ENCODE data around the gene SIT1. TPM values are rescaled to one million over a fixed set of nuclear protein-coding genes. Genes with fewer than 3 reads are reported as not detected.
A peak's percentile ranks its signal among the peaks of the same experiment; 100 is the strongest.
"Not testable (repeated sequence)": the region's sequence is repeated elsewhere in the genome, so short reads cannot be mapped to it uniquely, and the experiment has no call there.

SIT1 gene
- total RNA-seq, 2 donors from 2014 or later: 0.24 to 0.56 TPM

GRCh38 chr9:35617548-35617947 lies 33.2 kb downstream of the SIT1 start:
- no peak for DNase-seq (ENCODE audit: low spot score)
- intact Hi-C loops (cut with DNase I): no loop called here

- intact Hi-C loops (cut with DNase I): no loop called here
- peak; percentile 94 for DNase-seq (ENCODE audit: low spot score)
These were observed 33.9 kb downstream of the SIT1 start for GRCh38 chr9:35616681-35617459.

DNA sequence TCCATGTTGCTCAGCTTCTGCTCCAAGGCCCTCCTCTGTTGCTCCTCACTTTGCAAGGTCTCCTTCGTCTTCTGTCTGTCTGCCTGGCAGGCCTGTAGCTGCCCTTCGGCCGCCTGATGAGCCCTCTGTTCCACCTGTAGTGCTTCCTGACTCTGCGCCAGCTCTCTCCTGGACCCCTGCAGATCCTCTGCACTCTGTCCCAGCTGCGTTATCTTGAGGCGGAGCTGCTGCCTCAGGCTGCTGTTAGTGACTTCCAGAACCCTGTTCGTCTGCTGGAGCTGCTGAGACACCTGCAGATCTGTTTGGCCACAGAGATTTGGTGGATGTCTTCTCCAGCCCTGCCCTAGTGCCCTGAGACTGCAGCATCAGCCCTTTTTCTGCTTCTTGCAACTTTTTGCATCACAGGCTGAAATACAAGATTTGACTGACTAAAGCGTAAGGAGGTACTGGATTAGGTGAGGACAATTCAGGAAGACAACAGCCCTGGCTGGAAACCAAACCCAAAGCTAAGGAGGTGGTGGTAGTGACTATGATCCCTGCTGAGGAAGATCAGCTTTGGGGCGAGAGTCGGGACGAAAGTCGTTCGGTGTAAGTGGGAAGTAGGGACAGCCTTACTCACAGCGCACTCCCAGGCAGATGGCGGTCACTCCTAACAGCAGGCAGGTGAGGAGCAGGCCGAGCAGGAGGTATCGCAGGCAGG lies 34.6 kb downstream of the SIT1 start:
- no peak for DNase-seq (ENCODE audit: low spot score)
- intact Hi-C loops (cut with DNase I): no loop called here

GRCh38 chr9:35612843-35613242 lies 37.9 kb downstream of the SIT1 start:
- intact Hi-C loops (cut with DNase I): loop anchor here in 1 of 2 donors (5.0 kb wide), 1 partner anchor 34 kb away; no protein-coding TSS in a partner anchor

GRCh38 chr9:35612066-35612465 lies 38.7 kb downstream of the SIT1 start:
- intact Hi-C loops (cut with DNase I): loop anchor here in 1 of 2 donors (5.0 kb wide), 1 partner anchor 35 kb away; no protein-coding TSS in a partner anchor
- DNase-seq (ENCODE audit: low spot score): not testable (repeated sequence)

More at GRCh38 chr9:35612843-35613242, 37.9 kb downstream of the SIT1 start:
- DNase-seq (ENCODE audit: low spot score): no peak

- DNase-seq (ENCODE audit: low spot score): no peak
- intact Hi-C loops (cut with DNase I): loop anchor here in 1 of 2 donors (5.0 kb wide), 1 partner anchor 36 kb away; no protein-coding TSS in a partner anchor
These were observed 39.4 kb downstream of the SIT1 start for GRCh38 chr9:35611230-35611797.

GRCh38 chr9:35609820-35610163 lies 40.9 kb downstream of the SIT1 start:
- intact Hi-C loops (cut with DNase I): loop anchor here in 1 of 2 donors (5.0 kb wide), 1 partner anchor 38 kb away; no protein-coding TSS in a partner anchor
- no peak for DNase-seq (ENCODE audit: low spot score)

DNA sequence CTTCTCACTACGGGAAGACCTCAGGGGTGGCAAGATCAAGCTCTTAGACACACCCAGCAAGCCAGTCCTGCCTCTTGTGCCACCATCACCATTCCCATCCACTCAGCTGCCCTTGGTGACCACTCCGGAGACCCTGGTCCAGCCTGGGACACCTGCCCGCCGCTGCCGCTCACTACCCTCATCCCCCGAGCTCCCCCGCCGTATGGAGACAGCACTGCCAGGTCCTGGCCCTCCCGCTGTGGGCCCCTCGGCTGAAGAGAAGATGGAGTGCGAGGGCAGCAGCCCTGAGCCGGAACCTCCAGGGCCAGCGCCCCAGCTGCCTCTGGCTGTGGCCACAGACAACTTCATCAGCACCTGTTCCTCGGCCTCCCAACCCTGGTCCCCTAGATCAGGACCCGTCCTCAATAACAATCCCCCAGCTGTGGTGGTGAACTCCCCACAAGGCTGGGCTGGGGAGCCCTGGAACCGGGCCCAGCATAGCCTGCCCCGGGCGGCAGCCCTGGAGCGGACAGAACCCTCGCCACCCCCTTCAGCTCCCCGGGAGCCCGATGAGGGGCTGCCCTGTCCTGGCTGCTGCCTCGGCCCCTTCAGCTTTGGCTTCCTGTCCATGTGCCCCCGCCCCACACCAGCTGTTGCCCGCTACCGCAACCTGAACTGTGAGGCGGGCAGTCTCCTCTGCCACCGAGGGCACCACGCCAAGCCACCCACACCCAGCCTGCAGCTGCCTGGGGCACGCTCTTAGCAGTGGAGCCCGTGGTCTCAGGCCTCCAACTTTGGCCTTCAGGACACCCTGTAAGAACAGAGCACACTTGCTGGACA lies 41.5 kb downstream of the SIT1 start:
- intact Hi-C loops (cut with DNase I): no loop called here
- DNase-seq (ENCODE audit: low spot score): no peak

- intact Hi-C loops (cut with DNase I): no loop called here
- no peak for DNase-seq (ENCODE audit: low spot score)
These were observed 42.5 kb downstream of the SIT1 start for GRCh38 chr9:35608221-35608620.

GRCh38 chr9:35606726-35607125 lies 44.0 kb downstream of the SIT1 start:
- intact Hi-C loops (cut with DNase I): no loop called here
- no peak for DNase-seq (ENCODE audit: low spot score)

DNA sequence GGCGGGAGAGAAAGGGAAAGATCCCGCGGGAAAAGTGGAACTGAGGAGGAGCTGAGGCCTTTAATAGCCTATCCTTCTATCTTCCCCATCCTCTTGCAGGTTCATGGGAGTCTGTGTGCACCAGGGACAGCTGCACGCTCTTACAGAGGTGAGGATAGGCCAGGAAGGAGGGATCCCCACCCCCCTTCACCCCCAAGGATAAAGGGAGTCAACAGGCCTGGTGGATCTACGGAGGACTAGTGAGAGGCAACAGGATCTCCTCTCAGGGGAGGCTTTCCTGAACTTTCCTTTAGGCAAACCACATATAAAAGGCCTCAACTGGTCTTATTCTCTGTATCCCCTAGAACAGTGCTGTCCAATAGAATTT lies 44.6 kb downstream of the SIT1 start:
- no peak for DNase-seq (ENCODE audit: low spot score)
- intact Hi-C loops (cut with DNase I): no loop called here

GRCh38 chr9:35605351-35606137 lies 45.2 kb downstream of the SIT1 start:
- peak; percentile 83 for DNase-seq (ENCODE audit: low spot score)
- intact Hi-C loops (cut with DNase I): loop anchor here in 1 of 2 donors (2.0 kb wide), 1 partner anchor 49 kb away; no protein-coding TSS in a partner anchor

DNA sequence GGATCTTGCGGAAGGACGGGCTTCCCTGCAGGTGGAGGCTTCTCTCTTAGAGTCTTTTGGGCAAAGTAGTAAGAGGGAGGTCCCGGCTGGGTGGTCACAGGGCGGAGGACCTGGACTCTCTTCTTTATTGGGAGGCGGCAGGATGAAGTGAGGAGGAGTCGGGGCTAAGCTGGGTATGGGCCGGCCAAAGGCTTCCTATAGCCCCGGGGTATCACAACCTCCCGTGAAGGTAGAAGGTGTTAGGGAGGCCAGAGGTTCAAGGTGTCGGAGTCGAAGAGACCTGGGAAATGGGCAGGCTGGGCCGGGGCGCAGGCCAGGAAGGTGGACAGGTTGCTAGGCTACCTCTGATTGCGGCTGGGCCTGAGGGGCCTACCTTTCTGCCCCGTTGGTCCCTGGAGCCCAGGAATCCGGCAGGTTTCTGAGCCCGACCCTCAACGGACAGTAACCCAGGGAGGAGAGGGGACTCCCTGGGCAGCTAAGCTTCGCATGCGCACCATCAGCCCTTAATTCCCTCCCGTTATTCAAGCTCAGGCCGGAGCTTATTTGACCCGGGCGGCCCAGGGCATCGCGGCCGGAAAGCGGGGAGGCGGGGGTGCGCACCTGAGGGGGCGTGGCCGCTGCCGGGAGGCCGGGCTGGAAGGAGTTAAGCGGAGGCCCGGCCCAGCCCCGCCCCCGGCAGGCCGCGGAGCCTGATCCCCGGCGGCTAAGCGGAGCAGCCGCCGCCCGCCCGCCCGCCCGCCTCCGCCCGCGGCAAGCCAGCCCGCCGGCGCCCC lies 46.0 kb downstream of the SIT1 start, which contains the start of gene TESK1:
TSS of gene TESK1 (plus strand) at position 685 of the 773 bp plus-strand sequence. CDS start 358 bp downstream, outside the sequence.
- intact Hi-C loops (cut with DNase I): loop anchor here in 1 of 2 donors (2.0 kb wide), 1 partner anchor 50 kb away; no protein-coding TSS in a partner anchor
- peak; percentile 91 for DNase-seq (ENCODE audit: low spot score)

GRCh38 chr9:35603986-35604577 lies 46.6 kb downstream of the SIT1 start:
- peak; percentile 100 for DNase-seq (ENCODE audit: low spot score)
- intact Hi-C loops (cut with DNase I): loop anchor here in 1 of 2 donors (2.0 kb wide), 1 partner anchor 51 kb away; no protein-coding TSS in a partner anchor

GRCh38 chr9:35603506-35603985 lies 47.2 kb downstream of the SIT1 start:
- intact Hi-C loops (cut with DNase I): no loop called here
- DNase-seq (ENCODE audit: low spot score): peak; percentile 92

DNA sequence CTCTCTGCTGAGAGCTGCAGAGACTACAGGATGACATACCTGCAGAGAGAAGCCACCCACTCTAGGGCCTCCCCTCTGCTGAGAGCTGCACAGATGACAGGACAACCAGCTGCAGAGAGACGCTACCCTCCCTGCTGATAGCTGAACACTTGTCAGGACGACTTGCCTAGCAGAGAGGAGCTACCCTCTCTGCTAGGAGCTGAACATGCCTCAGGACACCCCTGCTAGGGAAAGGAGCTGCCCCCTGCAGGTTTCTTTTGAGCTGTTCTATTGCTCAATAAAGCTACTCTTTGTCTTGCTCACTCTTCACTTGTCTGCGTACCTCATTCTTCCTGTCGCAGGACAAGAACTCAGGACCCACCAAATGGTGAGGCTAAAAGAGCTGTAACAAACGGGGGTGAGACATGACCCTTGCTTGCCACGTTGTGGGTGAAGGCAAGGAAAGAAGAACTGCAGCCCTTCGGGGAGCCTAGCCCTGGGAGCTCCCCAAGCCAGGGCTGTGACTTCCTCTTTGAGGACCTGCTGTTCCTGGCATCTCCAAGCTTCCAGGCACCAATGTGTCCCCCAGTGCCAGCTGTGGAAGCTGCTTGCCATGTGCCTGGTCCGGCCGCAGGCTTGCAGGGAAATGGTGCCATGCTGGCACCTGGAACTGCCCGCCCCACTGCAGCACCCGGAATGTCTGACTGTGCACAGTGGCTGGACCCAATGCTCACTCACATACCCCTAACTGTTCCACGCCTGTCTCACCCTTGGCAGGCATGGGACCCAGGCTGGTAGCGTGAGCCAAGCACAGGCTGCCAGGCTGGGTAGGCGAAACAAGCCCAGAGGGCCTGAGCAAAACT lies 50.7 kb downstream of the SIT1 start:
- intact Hi-C loops (cut with DNase I): no loop called here
- DNase-seq (ENCODE audit: low spot score): no peak
